ENCODE data around the gene BCL2L12. TPM values are rescaled to one million over a fixed set of nuclear protein-coding genes. Genes with fewer than 3 reads are reported as not detected.

BCL2L12 gene
- total RNA-seq, 1 donor from 2014 or later, result 50.1 TPM

DNA sequence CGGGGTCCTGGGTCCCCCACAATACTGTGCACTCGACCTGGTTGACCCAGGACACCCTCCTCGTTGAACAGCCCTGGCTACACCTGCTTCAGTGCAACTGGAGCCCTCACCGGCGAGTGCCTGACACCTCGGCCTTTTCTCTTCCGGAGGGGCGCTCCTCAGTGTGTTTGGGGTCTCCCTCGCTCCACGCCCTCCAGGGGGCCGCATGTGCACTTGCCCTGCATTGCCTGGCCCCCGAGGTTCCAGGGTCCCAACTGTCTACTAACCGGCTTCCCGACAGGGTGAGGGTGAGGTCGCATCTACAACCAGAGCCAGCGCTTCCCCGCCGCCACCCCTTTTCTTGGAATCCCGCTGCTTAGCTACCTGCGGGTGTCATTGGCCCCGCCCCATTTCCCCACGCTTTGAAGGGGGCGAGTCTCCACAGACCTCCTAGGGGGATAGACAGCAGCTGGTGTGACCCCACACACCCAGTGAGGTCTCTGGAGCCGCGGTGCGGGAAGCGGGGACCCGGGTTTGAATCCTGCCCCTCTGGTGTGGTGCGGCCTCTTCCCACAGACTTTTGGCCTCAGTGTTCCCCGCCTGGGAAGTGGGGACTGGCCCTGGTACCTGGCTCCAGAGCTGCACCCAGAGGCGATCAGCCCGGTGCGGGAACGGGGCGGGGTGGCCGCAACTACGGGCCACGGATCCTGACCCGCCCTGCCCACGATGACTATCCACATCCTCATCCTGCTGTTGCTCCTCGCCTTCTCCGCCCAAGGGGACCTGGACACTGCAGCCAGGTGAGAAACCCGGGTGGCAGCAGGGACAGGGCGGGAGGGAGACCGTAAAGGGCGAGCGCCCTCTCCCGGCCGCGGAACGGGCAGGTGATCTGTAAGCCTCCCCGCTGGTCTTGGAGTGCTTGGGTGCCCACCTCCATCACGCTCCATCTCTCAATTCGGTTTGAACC is 23.7 kb downstream of the BCL2L12 start, which contains the start of gene ADM5:
TSS of gene ADM5 (plus strand) at position 462 of the 946 bp plus-strand sequence. CDS start at position 706, 244 bp downstream.
- TF ChIP-seq, protein P1, sequence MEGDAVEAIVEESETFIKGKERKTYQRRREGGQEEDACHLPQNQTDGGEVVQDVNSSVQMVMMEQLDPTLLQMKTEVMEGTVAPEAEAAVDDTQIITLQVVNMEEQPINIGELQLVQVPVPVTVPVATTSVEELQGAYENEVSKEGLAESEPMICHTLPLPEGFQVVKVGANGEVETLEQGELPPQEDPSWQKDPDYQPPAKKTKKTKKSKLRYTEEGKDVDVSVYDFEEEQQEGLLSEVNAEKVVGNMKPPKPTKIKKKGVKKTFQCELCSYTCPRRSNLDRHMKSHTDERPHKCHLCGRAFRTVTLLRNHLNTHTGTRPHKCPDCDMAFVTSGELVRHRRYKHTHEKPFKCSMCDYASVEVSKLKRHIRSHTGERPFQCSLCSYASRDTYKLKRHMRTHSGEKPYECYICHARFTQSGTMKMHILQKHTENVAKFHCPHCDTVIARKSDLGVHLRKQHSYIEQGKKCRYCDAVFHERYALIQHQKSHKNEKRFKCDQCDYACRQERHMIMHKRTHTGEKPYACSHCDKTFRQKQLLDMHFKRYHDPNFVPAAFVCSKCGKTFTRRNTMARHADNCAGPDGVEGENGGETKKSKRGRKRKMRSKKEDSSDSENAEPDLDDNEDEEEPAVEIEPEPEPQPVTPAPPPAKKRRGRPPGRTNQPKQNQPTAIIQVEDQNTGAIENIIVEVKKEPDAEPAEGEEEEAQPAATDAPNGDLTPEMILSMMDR (IDR thresholded peaks at IDR 0.05; ENCODE audit: unreplicated experiment), result peak; percentile 52
- Mint-ChIP-seq H3K4me1 (ENCODE audit: unreplicated experiment) (peaks cover 43% of the 10 kb centered on the region), H3K36me3 (ENCODE audit: low read depth, unreplicated experiment) (peaks cover 28% of the 10 kb centered on the region), H3K27ac (ENCODE audit: unreplicated experiment) (peak within 1 kb of the TSS; percentile 84), H3K9me3 (ENCODE audit: unreplicated experiment) (no peaks in the 10 kb centered on the region), H3K4me3 (ENCODE audit: unreplicated experiment) (peak within 1 kb of the TSS; percentile 96), H3K27me3 (ENCODE audit: unreplicated experiment) (peaks cover 29% of the 10 kb centered on the region)
- DNase-seq (ENCODE audit: low spot score), result no peak

DNA sequence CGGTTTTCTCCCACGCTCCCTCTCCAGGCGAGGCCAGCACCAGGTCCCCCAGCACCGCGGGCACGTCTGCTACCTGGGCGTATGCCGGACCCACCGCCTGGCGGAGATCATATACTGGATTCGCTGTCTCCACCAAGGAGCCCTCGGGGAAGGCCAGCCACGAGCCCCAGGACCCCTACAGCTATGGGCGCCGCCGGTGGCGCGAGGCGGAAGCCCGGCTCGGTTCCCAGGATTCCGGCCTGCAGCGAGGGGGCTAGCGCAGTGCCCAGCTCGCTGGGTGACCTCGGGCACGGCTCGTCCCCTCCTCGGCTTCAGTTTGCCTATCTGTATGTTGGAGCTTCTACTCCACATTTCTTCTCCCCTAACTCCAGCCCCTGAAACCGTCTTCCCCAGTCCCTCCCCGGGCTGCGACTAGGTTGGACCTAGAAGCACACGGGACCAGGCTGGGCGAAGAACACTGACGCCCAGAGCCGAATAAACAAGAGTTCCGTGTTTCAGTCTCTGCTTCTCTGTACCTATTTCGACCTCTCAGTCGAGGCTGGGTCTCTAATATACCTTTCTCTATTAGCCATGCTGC is 24.4 kb downstream of the BCL2L12 start:
- DNase-seq (ENCODE audit: low spot score), result no peak
- H3K4me1 Mint-ChIP-seq (ENCODE audit: unreplicated experiment), result peaks cover 43% of the 10 kb centered on the region
- TF ChIP-seq, protein P1 (IDR thresholded peaks at IDR 0.05; ENCODE audit: unreplicated experiment), result peak; percentile 18
- H3K27me3 Mint-ChIP-seq (ENCODE audit: unreplicated experiment), result peaks cover 29% of the 10 kb centered on the region
- H3K36me3 Mint-ChIP-seq (ENCODE audit: low read depth, unreplicated experiment), result peaks cover 26% of the 10 kb centered on the region
- no peaks in the 10 kb centered on the region for H3K9me3 Mint-ChIP-seq (ENCODE audit: unreplicated experiment)
- peak overlapping the region; percentile 79 for H3K27ac Mint-ChIP-seq (ENCODE audit: unreplicated experiment)
- peak overlapping the region; percentile 96 for H3K4me3 Mint-ChIP-seq (ENCODE audit: unreplicated experiment)

DNA sequence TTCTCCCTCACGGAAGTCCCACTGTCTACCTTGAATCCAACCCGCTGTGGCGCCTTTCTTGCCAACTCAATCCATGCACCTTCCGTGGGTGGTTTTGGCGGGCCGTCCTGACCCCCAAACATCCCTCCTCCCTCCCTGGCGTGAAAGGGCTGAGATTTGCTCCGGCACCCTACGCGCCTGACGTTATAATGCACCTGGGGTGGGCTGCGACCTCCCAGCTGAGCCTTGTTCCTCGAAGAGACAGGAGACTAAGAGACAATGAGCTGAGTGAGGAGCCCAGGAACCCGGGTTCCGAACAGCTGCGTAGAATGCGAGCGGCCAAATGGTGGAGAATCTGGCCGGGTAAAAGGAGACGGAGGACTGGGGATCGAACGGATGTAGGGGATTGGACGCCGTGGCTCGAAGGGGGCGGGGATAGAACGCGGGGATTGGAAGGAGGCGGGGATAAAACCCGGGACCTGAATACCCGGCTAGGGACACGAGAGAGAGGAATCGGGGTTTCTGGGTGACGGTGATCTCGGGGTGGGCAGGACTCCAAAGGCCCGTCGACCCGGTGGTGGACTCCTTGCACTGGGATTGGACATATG is 25.0 kb downstream of the BCL2L12 start, which contains the start of gene CPT1C:
TSS of gene CPT1C (plus strand) at position 461 of the 587 bp plus-strand sequence. CDS start 1,137 bp downstream, outside the sequence.
- DNase-seq (ENCODE audit: low spot score), result peak; percentile 79
- H3K27ac Mint-ChIP-seq (ENCODE audit: unreplicated experiment), result peak within 1 kb of the TSS; percentile 79
- H3K4me3 Mint-ChIP-seq (ENCODE audit: unreplicated experiment), result peak within 1 kb of the TSS; percentile 96
- TF ChIP-seq, protein P1 (IDR thresholded peaks at IDR 0.05; ENCODE audit: unreplicated experiment), result no peak
- peaks cover 21% of the 10 kb centered on the region for H3K36me3 Mint-ChIP-seq (ENCODE audit: low read depth, unreplicated experiment)
- H3K27me3 Mint-ChIP-seq (ENCODE audit: unreplicated experiment), result peaks cover 26% of the 10 kb centered on the region
- H3K9me3 Mint-ChIP-seq (ENCODE audit: unreplicated experiment), result no peaks in the 10 kb centered on the region
- peaks cover 38% of the 10 kb centered on the region for H3K4me1 Mint-ChIP-seq (ENCODE audit: unreplicated experiment)

DNA sequence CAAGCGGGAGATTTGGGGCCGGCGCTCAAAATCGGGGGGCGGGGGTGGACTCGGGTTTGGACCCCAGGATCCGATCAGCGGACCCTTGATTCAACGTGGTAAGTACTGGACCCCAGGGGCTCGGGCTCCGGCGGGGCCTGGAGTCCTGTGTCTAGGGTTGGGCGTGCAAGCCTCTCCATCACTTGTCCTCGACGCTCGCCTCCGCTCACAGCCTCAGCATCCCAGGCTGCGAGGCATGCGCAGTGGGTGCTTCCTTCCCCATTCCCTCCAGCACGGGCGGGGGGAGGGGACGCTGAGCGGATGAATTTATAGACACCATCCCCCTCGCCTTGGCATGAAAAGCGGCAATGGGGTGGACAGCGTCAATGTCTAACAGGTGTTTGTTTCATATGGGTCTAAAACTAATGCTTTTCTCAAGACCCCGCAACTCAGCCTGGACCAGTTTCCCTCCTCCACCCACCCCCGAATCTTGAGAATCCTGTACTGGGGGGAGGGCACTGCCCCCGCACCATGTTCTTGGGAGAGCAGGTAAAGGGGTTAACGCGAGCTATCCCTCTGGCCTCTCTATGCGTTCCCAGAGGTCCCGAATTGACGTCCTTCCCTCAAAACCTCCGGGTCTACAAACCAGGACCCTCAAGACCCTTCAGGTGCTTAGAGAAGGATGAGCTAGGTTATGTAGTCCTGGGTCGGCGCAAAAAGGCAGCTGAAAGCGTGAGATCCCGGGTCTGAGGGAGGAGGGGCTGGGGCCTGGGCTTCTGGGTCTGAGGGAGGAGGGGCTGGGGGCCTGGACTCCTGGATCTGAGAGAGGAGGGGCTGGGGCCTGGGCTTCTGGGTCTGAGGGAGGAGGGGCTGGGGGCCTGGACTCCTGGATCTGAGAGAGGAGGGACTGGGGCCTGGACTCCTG is 25.8 kb downstream of the BCL2L12 start:
- H3K4me1 Mint-ChIP-seq (ENCODE audit: unreplicated experiment), result peaks cover 37% of the 10 kb centered on the region
- DNase-seq (ENCODE audit: low spot score), result peak; percentile 65
- TF ChIP-seq, protein P1 (IDR thresholded peaks at IDR 0.05; ENCODE audit: unreplicated experiment), result no peak
- H3K4me3 Mint-ChIP-seq (ENCODE audit: unreplicated experiment), result peak overlapping the region; percentile 96
- no peaks in the 10 kb centered on the region for H3K9me3 Mint-ChIP-seq (ENCODE audit: unreplicated experiment)
- no peak overlapping the region for H3K27ac Mint-ChIP-seq (ENCODE audit: unreplicated experiment)
- peaks cover 26% of the 10 kb centered on the region for H3K27me3 Mint-ChIP-seq (ENCODE audit: unreplicated experiment)
- H3K36me3 Mint-ChIP-seq (ENCODE audit: low read depth, unreplicated experiment), result peaks cover 21% of the 10 kb centered on the region

Measured in endothelial cell (in vitro differentiated cells).